GM21360 (cell line): ENCODE results near the gene DCAKD.
"Not testable (repeated sequence)": the region's sequence is repeated elsewhere in the genome, so short reads cannot be mapped to it uniquely, and the experiment has no call there.

Experiments used
- ATAC-seq: cut with Tn5 transposase; IDR thresholded peaks from one replicate; pipeline ENCODE4 v1.9.1; 2021; ENCODE audit warnings: mild to moderate bottlenecking, moderate library complexity; ENCODE audit not compliant: unreplicated experiment

DCAKD gene

GRCh38 chr17:45070001-45070400 is 18.6 kb upstream of the DCAKD start:
- no peak for ATAC-seq

GRCh38 chr17:45067637-45068036 is 16.2 kb upstream of the DCAKD start:
- no peak for ATAC-seq

- no peak for ATAC-seq
Measured at GRCh38 chr17:45063198-45063597, 11.8 kb upstream of the DCAKD start.

- ATAC-seq = no peak
Measured at GRCh38 chr17:45061606-45062205, 10.3 kb upstream of the DCAKD start.

- ATAC-seq = peak; percentile 79
Measured at GRCh38 chr17:45060797-45061605, 9.6 kb upstream of the DCAKD start, which contains the start of gene NMT1. Gene NMT1, plus strand, starts transcription at chr17:45061317. Its CDS starts 13 bp downstream, at chr17:45061330.

- peak; percentile 11 for ATAC-seq
Measured at GRCh38 chr17:45060382-45060796, 9.0 kb upstream of the DCAKD start.

- no peak for ATAC-seq
Measured at GRCh38 chr17:45052052-45052772, 780 bp upstream of the DCAKD start.

GRCh38 chr17:45051720-45052051 is 254 bp upstream of the DCAKD start:
- not testable (repeated sequence) for ATAC-seq

- ATAC-seq = no peak
Measured at GRCh38 chr17:45050481-45051059, 862 bp downstream of the DCAKD start.

GRCh38 chr17:45048795-45049563 is 2.5 kb downstream of the DCAKD start:
- no peak for ATAC-seq

- ATAC-seq = no peak
Measured at GRCh38 chr17:45046537-45047125, 4.8 kb downstream of the DCAKD start.

- ATAC-seq = no peak
Measured at GRCh38 chr17:45043813-45044540, 7.5 kb downstream of the DCAKD start.

GRCh38 chr17:45042346-45043120 is 8.9 kb downstream of the DCAKD start:
- ATAC-seq = no peak

- ATAC-seq = no peak
Measured at GRCh38 chr17:45040459-45040858, 11.0 kb downstream of the DCAKD start.

GRCh38 chr17:45038728-45039634 is 12.5 kb downstream of the DCAKD start:
- no peak for ATAC-seq

- no peak for ATAC-seq
Measured at GRCh38 chr17:45036691-45037090, 14.7 kb downstream of the DCAKD start.

GRCh38 chr17:45035848-45036247 is 15.6 kb downstream of the DCAKD start:
- no peak for ATAC-seq

GRCh38 chr17:45034599-45034998 is 16.8 kb downstream of the DCAKD start:
- no peak for ATAC-seq
